KBM-7 (cell line): Measurements from ENCODE around the gene FAM234A.

ENCODE experiments used
- DNase-seq: peaks from one replicate; pipeline ENCODE4 v3.0.0-alpha.2; 2015
- in situ Hi-C: fragments of 300-500 bp; cut with MboI; formaldehyde crosslinking; loops from 2 replicates; pipeline ENCODE4 v1.14.3; 2020; ENCODE audit warnings: low sequenced_read_pairs, low pct_unique_long_range_greater_than_20kb, mixed read lengths

FAM234A gene

GRCh38 chr16:276426-277077 lies 41.9 kb downstream of the FAM234A start:
- in situ Hi-C loops: no loop called here

GRCh38 chr16:278863-279366 lies 44.3 kb downstream of the FAM234A start:
- peak; percentile 58 for DNase-seq
- in situ Hi-C loops: no loop called here

More at GRCh38 chr16:276426-277077, 41.9 kb downstream of the FAM234A start:
- DNase-seq: no peak

GRCh38 chr16:279531-279930 lies 44.9 kb downstream of the FAM234A start:
- no peak for DNase-seq
- in situ Hi-C loops: no loop called here

- no peak for DNase-seq
- in situ Hi-C loops: no loop called here
Observed at GRCh38 chr16:280005-280460, 45.4 kb downstream of the FAM234A start.

GRCh38 chr16:280552-280951 lies 45.9 kb downstream of the FAM234A start, which contains the start of gene ARHGDIG:
Gene ARHGDIG (plus strand): TSS chr16:280591. CDS start chr16:280681, 90 bp downstream.
- in situ Hi-C loops: no loop called here
- DNase-seq: no peak

GRCh38 chr16:280991-281659 lies 46.5 kb downstream of the FAM234A start:
- DNase-seq: no peak
- in situ Hi-C loops: no loop called here

- in situ Hi-C loops: no loop called here
- no peak for DNase-seq
Observed at GRCh38 chr16:281660-282255, 47.1 kb downstream of the FAM234A start.

GRCh38 chr16:282491-282890 lies 47.9 kb downstream of the FAM234A start:
- DNase-seq: no peak
- in situ Hi-C loops: no loop called here

- in situ Hi-C loops: no loop called here
- DNase-seq: no peak
Observed at GRCh38 chr16:283033-283805, 48.6 kb downstream of the FAM234A start, which contains the start of gene PDIA2. Gene PDIA2 (plus strand): TSS chr16:283164. CDS start chr16:283170, 6 bp downstream.

- no peak for DNase-seq
- in situ Hi-C loops: no loop called here
Observed at GRCh38 chr16:284204-285120, 49.8 kb downstream of the FAM234A start.

GRCh38 chr16:285146-286055 lies 50.8 kb downstream of the FAM234A start:
- in situ Hi-C loops: no loop called here
- no peak for DNase-seq

GRCh38 chr16:286491-287297 lies 52.1 kb downstream of the FAM234A start:
- in situ Hi-C loops: no loop called here
- no peak for DNase-seq

- DNase-seq: no peak
- in situ Hi-C loops: no loop called here
Observed at GRCh38 chr16:287298-287811, 52.7 kb downstream of the FAM234A start.

GRCh38 chr16:287981-288920 lies 53.6 kb downstream of the FAM234A start:
- DNase-seq: no peak
- in situ Hi-C loops: no loop called here

- in situ Hi-C loops: no loop called here
- DNase-seq: no peak
Observed at GRCh38 chr16:289395-289997, 54.9 kb downstream of the FAM234A start.
